Measurements from ENCODE around the gene HOXC4. TPM values are rescaled to one million over a fixed set of nuclear protein-coding genes. Genes with fewer than 3 reads are reported as not detected.

Gene HOXC4
- total RNA-seq, 1 donor from 2014 or later, result 67.4 TPM

DNA sequence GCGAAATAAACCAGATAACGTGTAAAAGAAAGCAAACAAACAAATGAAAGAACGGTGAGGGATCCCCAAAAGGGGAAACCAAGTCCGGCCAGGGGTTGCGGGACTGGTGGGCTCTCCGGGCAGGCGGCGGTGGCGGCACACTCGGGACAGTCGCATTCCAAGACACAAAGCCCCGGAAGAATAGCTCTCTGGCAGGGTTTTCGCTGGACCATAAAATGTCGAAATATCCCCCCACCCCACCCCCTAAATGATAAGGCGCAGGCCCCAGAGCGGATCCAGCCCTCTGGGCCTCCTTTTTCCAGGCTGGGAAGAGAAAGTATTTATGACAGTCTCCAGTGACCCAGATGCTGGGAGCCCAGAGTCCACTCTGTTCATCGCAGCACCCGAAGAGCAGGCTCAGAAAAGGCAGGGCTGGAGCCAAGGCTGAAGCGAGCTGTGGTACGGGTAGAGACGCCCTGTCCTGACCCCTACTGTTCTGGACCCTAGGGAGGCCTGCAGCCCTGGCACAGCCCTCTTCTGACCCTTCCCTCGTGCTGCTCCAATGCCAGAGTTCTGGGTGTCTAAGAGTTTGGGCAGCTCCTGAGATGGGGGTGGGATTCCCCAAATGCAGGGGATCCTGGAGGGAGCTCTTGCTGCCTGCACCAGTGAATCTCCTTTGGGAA is 46.9 kb upstream of the HOXC4 start:
- Mint-ChIP-seq H3K9me3 (no peaks in the 10 kb centered on the region), H3K4me3 (peak overlapping the region; percentile 71)

DNA sequence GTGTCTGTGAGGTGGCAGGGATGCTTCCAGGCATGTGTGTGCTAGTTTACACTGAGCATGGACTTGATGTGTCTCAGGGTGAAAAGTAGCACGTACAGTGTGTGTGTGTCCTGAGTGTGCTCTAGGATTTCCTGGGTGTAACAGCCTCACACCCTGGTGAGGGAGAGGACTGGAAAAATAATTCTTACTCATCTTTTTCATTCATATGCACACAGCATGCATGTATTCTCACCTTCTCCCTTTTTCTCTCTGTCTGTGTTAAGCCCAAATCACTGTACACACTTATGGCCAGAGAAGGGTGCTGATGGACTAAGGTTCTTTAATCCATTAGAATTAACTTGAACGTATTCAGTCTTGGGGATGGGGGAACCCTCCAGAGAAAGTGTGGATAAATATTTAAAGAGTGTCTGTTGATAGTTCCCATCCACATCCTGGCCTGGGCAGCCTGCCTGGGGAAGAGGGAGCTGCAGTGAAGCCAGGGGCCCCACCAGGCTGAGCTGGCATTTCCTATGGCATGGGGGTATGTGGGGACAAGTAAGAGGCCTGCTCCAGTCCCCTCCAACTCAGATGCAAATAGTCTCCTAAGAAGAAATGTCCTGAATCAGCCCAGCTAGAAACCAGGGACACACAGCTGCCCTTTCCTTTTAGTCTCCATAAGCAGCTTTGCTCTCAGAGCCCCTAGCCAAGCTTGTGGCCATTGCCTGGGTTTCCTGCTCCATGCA is 45.9 kb upstream of the HOXC4 start:
- Mint-ChIP-seq H3K4me3 (peak overlapping the region; percentile 43), H3K4me1 (peaks cover 44% of the 10 kb centered on the region), H3K27me3 (ENCODE audit: low read depth) (peaks cover 96% of the 10 kb centered on the region), H3K27ac (no peak overlapping the region), H3K36me3 (peaks cover 2% of the 10 kb centered on the region), H3K9me3 (no peaks in the 10 kb centered on the region)
- DNase-seq (ENCODE audit: low spot score in 2 of 2, unreplicated experiment in 2 of 2), result no peak
- TF ChIP-seq, protein P1, sequence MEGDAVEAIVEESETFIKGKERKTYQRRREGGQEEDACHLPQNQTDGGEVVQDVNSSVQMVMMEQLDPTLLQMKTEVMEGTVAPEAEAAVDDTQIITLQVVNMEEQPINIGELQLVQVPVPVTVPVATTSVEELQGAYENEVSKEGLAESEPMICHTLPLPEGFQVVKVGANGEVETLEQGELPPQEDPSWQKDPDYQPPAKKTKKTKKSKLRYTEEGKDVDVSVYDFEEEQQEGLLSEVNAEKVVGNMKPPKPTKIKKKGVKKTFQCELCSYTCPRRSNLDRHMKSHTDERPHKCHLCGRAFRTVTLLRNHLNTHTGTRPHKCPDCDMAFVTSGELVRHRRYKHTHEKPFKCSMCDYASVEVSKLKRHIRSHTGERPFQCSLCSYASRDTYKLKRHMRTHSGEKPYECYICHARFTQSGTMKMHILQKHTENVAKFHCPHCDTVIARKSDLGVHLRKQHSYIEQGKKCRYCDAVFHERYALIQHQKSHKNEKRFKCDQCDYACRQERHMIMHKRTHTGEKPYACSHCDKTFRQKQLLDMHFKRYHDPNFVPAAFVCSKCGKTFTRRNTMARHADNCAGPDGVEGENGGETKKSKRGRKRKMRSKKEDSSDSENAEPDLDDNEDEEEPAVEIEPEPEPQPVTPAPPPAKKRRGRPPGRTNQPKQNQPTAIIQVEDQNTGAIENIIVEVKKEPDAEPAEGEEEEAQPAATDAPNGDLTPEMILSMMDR (IDR thresholded peaks at IDR 0.05; ENCODE audit: unreplicated experiment), result no peak

More for the DNA sequence above, 46.9 kb upstream of the HOXC4 start:
- Mint-ChIP-seq H3K27ac (peak overlapping the region; percentile 26), H3K36me3 (peaks cover 4% of the 10 kb centered on the region), H3K27me3 (ENCODE audit: low read depth) (peaks cover 96% of the 10 kb centered on the region), H3K4me1 (peaks cover 46% of the 10 kb centered on the region)
- TF ChIP-seq, protein P1 (IDR thresholded peaks at IDR 0.05; ENCODE audit: unreplicated experiment), result no peak
- no peak for DNase-seq (ENCODE audit: low spot score in 2 of 2, unreplicated experiment in 2 of 2)

DNA sequence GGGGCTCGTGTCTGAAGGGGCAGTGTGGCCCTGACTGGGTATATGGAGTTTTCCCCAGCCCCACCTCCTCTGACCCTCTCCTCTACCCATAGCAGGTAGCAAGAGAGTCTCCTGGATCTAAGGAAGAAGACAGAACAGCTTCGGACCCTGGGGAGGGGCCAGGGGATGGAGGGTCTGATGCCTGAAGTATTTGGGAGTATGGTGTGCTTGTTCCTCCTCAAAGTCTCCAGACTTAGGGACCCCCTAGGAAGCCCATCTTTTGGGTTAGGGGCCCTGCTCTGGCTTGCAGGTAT is 45.4 kb upstream of the HOXC4 start:
- Mint-ChIP-seq H3K36me3 (peaks cover 2% of the 10 kb centered on the region), H3K4me3 (peak overlapping the region; percentile 43), H3K27me3 (ENCODE audit: low read depth) (peaks cover 96% of the 10 kb centered on the region), H3K27ac (peak overlapping the region; percentile 16), H3K9me3 (no peaks in the 10 kb centered on the region), H3K4me1 (peaks cover 43% of the 10 kb centered on the region)
- TF ChIP-seq, protein P1 (IDR thresholded peaks at IDR 0.05; ENCODE audit: unreplicated experiment), result no peak
- DNase-seq (ENCODE audit: low spot score in 2 of 2, unreplicated experiment in 2 of 2), result no peak

DNA sequence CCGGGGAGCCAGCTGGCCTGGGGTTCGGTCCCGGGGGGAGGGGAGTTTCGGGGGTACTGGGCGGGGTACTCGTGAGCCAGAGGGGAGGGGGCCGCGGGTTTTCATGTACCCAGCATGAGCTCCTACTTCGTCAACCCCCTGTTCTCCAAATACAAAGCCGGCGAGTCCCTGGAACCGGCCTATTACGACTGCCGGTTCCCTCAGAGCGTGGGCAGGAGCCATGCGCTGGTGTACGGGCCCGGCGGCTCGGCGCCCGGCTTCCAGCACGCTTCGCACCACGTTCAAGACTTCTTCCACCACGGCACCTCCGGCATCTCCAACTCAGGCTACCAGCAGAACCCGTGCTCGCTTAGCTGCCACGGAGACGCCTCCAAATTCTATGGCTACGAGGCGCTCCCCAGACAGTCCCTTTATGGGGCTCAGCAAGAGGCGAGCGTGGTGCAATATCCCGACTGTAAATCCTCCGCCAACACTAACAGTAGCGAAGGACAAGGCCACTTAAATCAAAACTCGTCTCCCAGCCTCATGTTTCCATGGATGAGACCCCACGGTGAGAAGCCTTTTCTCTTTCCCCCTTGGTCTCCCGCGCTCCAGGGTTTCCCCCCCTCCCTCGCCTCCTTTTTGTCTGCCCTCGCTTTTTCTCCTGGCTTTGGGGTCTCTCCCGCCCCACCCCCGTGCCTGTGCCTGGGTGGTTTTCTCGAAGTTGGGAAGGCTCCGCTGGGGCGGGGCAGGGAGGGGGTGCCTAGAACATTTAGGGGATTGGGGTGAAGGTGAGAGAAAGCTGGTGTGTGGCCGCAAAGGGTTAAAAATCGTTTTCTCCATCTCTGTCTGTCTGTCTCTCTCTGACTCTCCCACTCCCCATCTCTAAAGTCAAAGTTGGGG is 44.2 kb upstream of the HOXC4 start:
- no peak for DNase-seq (ENCODE audit: low spot score in 2 of 2, unreplicated experiment in 2 of 2)
- Mint-ChIP-seq H3K36me3 (peaks cover 2% of the 10 kb centered on the region), H3K9me3 (no peaks in the 10 kb centered on the region), H3K4me3 (peak overlapping the region; percentile 75), H3K27ac (peak overlapping the region; percentile 79), H3K4me1 (peaks cover 39% of the 10 kb centered on the region), H3K27me3 (ENCODE audit: low read depth) (peaks cover 96% of the 10 kb centered on the region)
- TF ChIP-seq, protein P1 (IDR thresholded peaks at IDR 0.05; ENCODE audit: unreplicated experiment), result no peak

DNA sequence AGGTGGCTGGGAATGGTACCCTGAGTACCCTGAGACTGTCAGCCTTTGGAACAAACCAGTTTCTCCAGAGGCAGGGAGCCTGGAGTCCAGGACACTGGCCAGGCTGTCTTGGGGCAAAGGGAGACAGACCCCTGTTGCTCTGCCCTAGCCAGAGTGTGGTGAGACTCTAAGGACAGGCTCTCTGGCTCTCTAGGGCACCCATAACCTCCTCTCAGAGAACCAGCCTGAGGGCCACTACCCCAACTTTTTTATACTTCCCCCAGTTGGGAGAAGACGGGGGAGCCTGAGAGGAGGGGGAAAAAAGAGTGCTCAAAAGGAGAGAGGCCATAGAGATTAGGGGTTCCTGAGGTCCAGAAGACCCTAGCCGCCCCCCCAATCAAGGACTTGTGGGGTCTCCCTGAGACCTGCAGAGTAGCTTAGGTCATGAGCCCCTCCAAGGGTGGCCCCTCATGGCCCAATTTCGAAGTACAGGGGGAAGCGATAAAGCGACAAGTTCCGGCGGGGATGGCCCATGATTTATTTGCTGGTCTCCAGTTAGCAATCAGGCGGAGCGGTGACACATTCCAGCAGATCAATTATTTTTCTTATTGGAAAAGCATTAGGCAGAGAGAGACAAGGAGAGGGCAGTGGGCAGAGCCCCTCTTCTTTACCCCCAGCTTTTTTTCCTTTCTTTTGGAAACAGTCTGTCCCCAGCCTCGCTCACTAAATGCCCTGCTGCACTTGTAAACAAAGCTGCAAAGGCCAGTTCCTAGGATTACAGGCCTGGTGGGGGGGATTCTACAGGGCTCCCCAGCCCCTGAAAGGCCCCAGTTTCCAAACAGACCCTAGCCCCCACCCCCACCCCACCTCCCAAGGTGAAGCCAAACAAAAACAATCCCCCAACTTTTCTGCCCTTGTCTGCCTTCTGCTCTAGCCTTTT is 43.3 kb upstream of the HOXC4 start:
- no peaks in the 10 kb centered on the region for H3K9me3 Mint-ChIP-seq
- TF ChIP-seq, protein P1 (IDR thresholded peaks at IDR 0.05; ENCODE audit: unreplicated experiment), result no peak
- peaks cover 2% of the 10 kb centered on the region for H3K36me3 Mint-ChIP-seq
- H3K27ac Mint-ChIP-seq, result peak overlapping the region; percentile 76
- H3K4me3 Mint-ChIP-seq, result peak overlapping the region; percentile 75
- H3K4me1 Mint-ChIP-seq, result peaks cover 33% of the 10 kb centered on the region
- H3K27me3 Mint-ChIP-seq (ENCODE audit: low read depth), result peaks cover 96% of the 10 kb centered on the region
- DNase-seq (ENCODE audit: low spot score in 2 of 2, unreplicated experiment in 2 of 2), result no peak

Measured in mesothelial cell of epicardium (in vitro differentiated cells).